ENCODE measurements around the gene RASGRP4. TPM values are rescaled to one million over a fixed set of nuclear protein-coding genes. Genes with fewer than 3 reads are reported as not detected.
"Not testable (repeated sequence)": the region's sequence is repeated elsewhere in the genome, so short reads cannot be mapped to it uniquely, and the experiment has no call there.

RASGRP4 gene
- total RNA-seq, 4 donors from 2014 or later: 3.1 to 11.7 (median 5.3) TPM

DNA sequence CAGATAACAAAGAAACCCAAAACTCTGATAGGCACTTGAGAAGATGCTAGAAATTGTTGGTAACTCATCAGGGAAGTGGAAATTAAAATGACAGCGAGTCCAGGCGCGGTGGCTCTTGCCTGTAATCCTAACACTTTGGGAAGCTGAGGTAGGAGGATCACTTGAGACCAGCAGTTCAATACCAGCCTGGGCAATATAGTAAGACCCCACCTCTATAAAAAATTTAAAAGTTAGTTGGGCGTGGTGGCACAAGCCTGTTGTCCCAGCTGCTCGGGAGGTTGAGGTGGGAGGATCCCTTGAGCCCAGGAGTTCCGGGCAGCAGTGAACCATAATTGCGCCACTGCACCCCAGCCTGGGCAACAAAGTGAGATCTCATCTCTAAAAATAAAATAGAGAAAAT, 4.9 kb upstream of the RASGRP4 start:
- H3K4me3 ChIP-seq: no peak overlapping the region
- peaks cover 0 to 61% of the 10 kb centered on the region in 2 donors for H3K27me3 ChIP-seq
- DNase-seq (ENCODE audit: low spot score in 2 of 2): no peak
- no peaks in the 10 kb centered on the region for H3K36me3 ChIP-seq
- H3K27ac ChIP-seq: no peak overlapping the region
- WGBS, 2 donors: 84 to 88% methylated on average over 7 of the region's 7 CpGs
- TF ChIP-seq EP300 (IDR thresholded peaks at IDR 0.05) (no peak), POLR2A (IDR thresholded peaks at IDR 0.05) (no peak)
- TF ChIP-seq, protein P1, sequence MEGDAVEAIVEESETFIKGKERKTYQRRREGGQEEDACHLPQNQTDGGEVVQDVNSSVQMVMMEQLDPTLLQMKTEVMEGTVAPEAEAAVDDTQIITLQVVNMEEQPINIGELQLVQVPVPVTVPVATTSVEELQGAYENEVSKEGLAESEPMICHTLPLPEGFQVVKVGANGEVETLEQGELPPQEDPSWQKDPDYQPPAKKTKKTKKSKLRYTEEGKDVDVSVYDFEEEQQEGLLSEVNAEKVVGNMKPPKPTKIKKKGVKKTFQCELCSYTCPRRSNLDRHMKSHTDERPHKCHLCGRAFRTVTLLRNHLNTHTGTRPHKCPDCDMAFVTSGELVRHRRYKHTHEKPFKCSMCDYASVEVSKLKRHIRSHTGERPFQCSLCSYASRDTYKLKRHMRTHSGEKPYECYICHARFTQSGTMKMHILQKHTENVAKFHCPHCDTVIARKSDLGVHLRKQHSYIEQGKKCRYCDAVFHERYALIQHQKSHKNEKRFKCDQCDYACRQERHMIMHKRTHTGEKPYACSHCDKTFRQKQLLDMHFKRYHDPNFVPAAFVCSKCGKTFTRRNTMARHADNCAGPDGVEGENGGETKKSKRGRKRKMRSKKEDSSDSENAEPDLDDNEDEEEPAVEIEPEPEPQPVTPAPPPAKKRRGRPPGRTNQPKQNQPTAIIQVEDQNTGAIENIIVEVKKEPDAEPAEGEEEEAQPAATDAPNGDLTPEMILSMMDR (IDR thresholded peaks at IDR 0.05): no peak
- H3K4me1 ChIP-seq: peaks cover 0 to 4% (median 0%) of the 10 kb centered on the region in 4 donors
- H3K9me3 ChIP-seq: no peaks in the 10 kb centered on the region

DNA sequence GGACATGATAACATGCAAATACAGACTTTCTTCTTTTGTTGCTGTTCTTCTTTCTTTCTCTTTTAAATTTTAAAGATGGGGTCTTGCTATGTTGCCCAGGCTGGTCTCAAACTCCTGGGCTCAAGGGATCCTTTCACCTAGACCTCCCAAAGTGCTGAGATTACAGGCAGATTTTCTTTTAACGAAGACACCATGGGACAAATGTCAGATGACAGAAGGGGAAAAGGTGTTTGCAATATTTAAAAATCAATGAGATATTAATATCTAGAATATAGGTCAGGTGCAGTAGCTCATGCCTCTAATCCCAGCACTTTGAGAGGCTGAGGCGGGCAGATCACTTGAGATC, 3.8 kb upstream of the RASGRP4 start:
- Histone ChIP-seq H3K27ac (no peak overlapping the region), H3K27me3 (peaks cover 0 to 61% of the 10 kb centered on the region in 2 donors), H3K4me1 (peaks cover 0 to 4% (median 0%) of the 10 kb centered on the region in 4 donors), H3K9me3 (no peaks in the 10 kb centered on the region), H3K4me3 (no peak overlapping the region), H3K36me3 (no peaks in the 10 kb centered on the region)
- TF ChIP-seq EP300 (IDR thresholded peaks at IDR 0.05): no peak
- TF ChIP-seq POLR2A (IDR thresholded peaks at IDR 0.05): no peak
- TF ChIP-seq, protein P1 (IDR thresholded peaks at IDR 0.05): no peak
- WGBS, 2 donors: 79 to 94% methylated on average over 2 of the region's 2 CpGs
- DNase-seq (ENCODE audit: low spot score in 2 of 2): no peak

DNA sequence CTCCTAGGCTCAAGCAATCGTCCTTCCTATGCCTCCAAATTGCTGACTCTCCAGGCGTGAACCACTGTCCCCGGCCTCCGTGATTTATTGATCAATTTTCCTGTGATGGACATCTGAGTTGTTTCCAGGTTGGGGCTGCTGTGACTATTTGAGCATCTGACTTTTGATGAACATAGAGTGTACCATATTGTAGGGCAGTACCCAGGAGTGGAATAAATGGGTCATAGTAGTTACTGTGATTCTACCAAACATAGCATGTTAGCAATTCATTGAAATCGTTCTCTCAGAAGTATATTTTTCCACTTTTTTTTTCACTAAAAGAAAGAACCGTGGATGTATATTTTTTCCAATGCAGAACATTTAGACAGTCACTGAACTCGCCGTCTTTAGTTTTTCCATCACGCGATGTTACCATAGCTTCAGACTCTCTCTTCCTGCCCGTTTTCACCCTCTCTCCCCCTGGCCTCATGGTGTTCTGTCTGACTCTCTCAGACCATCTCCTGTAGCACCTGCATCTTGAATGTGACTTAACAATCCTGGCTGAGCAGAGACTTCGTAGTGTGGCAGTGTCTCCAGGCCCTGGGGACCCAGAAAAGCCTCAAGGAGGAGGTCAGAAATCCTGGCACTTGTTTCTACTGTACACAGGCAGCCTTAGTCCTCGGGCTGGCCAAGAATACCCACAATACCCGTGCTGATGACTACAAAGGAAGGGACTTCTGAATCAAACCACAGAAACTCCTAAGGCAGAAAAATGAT, 3.2 kb upstream of the RASGRP4 start:
- TF ChIP-seq, protein P1 (IDR thresholded peaks at IDR 0.05): no peak
- TF ChIP-seq POLR2A (IDR thresholded peaks at IDR 0.05): no peak
- no peak for TF ChIP-seq EP300 (IDR thresholded peaks at IDR 0.05)
- Histone ChIP-seq H3K4me3 (no peak overlapping the region), H3K27ac (no peak overlapping the region), H3K36me3 (no peaks in the 10 kb centered on the region), H3K4me1 (peaks cover 0 to 4% (median 0%) of the 10 kb centered on the region in 4 donors), H3K9me3 (no peaks in the 10 kb centered on the region), H3K27me3 (peaks cover 0 to 61% of the 10 kb centered on the region in 2 donors)
- WGBS, 2 donors: 58 to 65% methylated on average over 14 of the region's 14 CpGs
- DNase-seq (ENCODE audit: low spot score in 2 of 2): no peak

DNA sequence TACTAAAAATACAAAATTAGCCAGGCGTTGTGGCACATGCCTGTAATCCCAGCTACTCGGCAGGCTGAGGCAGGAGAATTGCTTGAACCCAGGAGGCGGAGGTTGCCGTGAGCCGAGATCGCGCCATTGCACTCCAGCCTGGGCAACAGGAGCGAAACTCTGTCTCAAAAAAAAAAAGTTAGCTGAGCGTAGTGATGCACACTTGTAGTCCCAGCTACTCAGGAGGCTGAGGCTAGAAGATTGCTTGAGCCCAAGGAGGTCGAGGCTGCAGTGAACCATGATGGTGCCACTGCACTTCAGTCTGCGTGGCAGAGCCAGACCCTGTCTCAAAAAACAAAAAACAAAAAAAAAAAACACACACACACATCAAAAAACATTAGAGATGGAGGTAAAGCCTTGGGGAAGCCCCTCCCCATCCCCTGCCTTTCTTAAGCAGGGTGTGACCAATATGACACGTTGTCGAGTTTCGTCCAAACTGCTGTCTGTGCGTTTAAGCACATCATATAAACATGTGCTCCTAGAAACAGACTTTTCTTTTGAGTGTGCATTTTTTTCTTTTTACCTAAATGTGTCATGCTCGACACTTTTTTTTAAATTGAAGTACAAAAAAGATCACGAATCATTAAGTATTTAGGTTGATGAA, 1.1 kb upstream of the RASGRP4 start:
- WGBS, 2 donors: 72 to 74% methylated on average over 16 to 17 of the region's 17 CpGs
- not testable (repeated sequence) for H3K27ac ChIP-seq; H3K36me3 ChIP-seq; H3K4me1 ChIP-seq; DNase-seq (ENCODE audit: low spot score in 2 of 2); H3K4me3 ChIP-seq; H3K9me3 ChIP-seq
- peaks cover 0 to 61% of the 10 kb centered on the region in 2 donors for H3K27me3 ChIP-seq

DNA sequence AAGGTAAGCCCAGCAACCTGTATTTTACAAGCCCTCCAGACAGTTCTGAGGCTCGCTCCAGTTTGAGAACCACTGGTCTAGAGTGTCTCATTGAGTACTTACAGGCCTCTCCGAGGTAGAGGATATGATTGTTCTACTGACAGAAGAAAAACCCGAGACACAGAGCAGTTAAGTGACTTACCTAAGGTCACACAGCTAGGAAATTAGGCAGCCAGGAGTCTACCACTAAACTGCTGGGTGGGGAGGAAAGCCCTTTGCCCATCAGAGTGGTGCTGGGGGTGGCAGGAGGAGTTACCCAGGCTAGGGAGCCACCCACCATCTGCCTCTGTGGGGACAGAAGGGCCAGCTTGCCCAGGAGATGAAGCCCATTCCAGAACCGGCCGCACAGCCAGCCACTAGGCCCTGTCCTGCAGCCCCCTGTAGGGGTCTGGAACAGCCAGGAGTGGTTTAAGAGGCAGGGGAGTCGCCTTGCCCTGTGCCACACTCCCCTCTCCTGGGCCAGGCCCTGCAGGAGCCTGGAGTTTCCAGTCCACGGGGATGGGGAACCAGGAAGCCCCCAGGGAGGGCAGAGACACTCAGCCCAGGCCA, 703 bp downstream of the RASGRP4 start:
- Histone ChIP-seq H3K36me3 (no peaks in the 10 kb centered on the region), H3K4me3 (peak overlapping the region in 1 of 4 donors; percentile 44), H3K27ac (no peak overlapping the region), H3K4me1 (no peaks in the 10 kb centered on the region), H3K27me3 (peaks cover 0 to 65% of the 10 kb centered on the region in 2 donors), H3K9me3 (no peaks in the 10 kb centered on the region)
- DNase-seq (ENCODE audit: low spot score in 2 of 2): no peak
- no peak for TF ChIP-seq POLR2A (IDR thresholded peaks at IDR 0.05)
- no peak for TF ChIP-seq EP300 (IDR thresholded peaks at IDR 0.05)
- TF ChIP-seq, protein P1 (IDR thresholded peaks at IDR 0.05): no peak
- WGBS, 2 donors: 67 to 70% methylated on average over 7 of the region's 7 CpGs

All from tibial nerve (tissue), 4 donors.